H9 (cell line): ENCODE data around the gene SH3BP2. TPM values are rescaled to one million over a fixed set of nuclear protein-coding genes. Genes with fewer than 3 reads are reported as not detected.

Experiments
- DNase-seq: peaks from one replicate; pipeline ENCODE4 v3.0.0-alpha.2; 2017
- H2AFZ ChIP-seq: one replicate; pipeline ENCODE4 v1.6.1; 2013; ENCODE audit warnings: mild to moderate bottlenecking, low read length, control low read depth, moderate library complexity
- H2AK5ac ChIP-seq: 2 replicates; pipeline ENCODE4 v1.6.1; 2013; ENCODE audit warnings: low read length, control low read depth, mixed read lengths; ENCODE audit not compliant: insufficient read length
- H2BK120ac ChIP-seq: one replicate; pipeline ENCODE4 v1.6.1; 2013; ENCODE audit warnings: low read depth, mild to moderate bottlenecking, low read length, control low read depth, inconsistent platforms; ENCODE audit not compliant: poor library complexity, severe bottlenecking
- H2BK12ac ChIP-seq: 2 replicates; pipeline ENCODE4 v1.6.1; 2013; ENCODE audit warnings: low read length, control low read depth, mixed read lengths, low read depth; ENCODE audit not compliant: insufficient read length
- H2BK15ac ChIP-seq: 2 replicates; pipeline ENCODE4 v1.6.1; 2013; ENCODE audit warnings: low read depth, low read length, control low read depth
- H2BK20ac ChIP-seq: one replicate; pipeline ENCODE4 v1.6.1; 2013; ENCODE audit warnings: low read depth, mild to moderate bottlenecking, low read length, control low read depth, inconsistent platforms; ENCODE audit not compliant: poor library complexity, severe bottlenecking
- H2BK5ac ChIP-seq: 2 replicates; pipeline ENCODE4 v1.6.1; 2013; ENCODE audit warnings: low read length, control low read depth, mixed read lengths; ENCODE audit not compliant: insufficient read length
- H3K14ac ChIP-seq: 2 replicates; pipeline ENCODE4 v1.6.1; 2013; ENCODE audit warnings: low read length, control low read depth; ENCODE audit not compliant: insufficient read depth
- H3K18ac ChIP-seq: 2 replicates; pipeline ENCODE4 v1.6.1; 2013; ENCODE audit warnings: low read depth, mild to moderate bottlenecking, mixed read lengths, low read length, control low read depth; ENCODE audit not compliant: insufficient read length
- H3K23ac ChIP-seq: 2 replicates; pipeline ENCODE4 v1.6.1; 2013; ENCODE audit warnings: low read length, control low read depth, mixed read lengths, low read depth; ENCODE audit not compliant: insufficient read length
- H3K23me2 ChIP-seq: 2 replicates; pipeline ENCODE4 v1.6.1; 2013; ENCODE audit warnings: low read depth, mild to moderate bottlenecking, mixed read lengths, low read length, control low read depth; ENCODE audit not compliant: insufficient read length, poor library complexity, severe bottlenecking
- H3K27ac ChIP-seq: 2 replicates; pipeline ENCODE4 v1.5.1; 2013; ENCODE audit warnings: low read length, control low read depth, mixed read lengths, low read depth; ENCODE audit not compliant: insufficient read length
- H3K27me3 ChIP-seq: 2 replicates; pipeline ENCODE4 v1.6.1; 2013; ENCODE audit warnings: low read length, control low read depth, inconsistent platforms; ENCODE audit not compliant: insufficient read depth
- H3K4ac ChIP-seq: 2 replicates; pipeline ENCODE4 v1.6.1; 2013; ENCODE audit warnings: low read depth, mild to moderate bottlenecking, control low read depth, inconsistent platforms, low read length, moderate library complexity
- H3K4me1 ChIP-seq: 2 replicates; pipeline ENCODE4 v1.6.1; 2013; ENCODE audit warnings: low read length, control low read depth, inconsistent platforms; ENCODE audit not compliant: insufficient read depth
- H3K4me2 ChIP-seq: 2 replicates; pipeline ENCODE4 v1.6.1; 2013; ENCODE audit warnings: low read length, control low read depth, mixed read lengths; ENCODE audit not compliant: insufficient read length, insufficient read depth
- H3K56ac ChIP-seq: 2 replicates; pipeline ENCODE4 v1.6.1; 2013; ENCODE audit warnings: low read depth, mild to moderate bottlenecking, mixed read lengths, low read length, control low read depth; ENCODE audit not compliant: insufficient read length
- H3K79me1 ChIP-seq: 2 replicates; pipeline ENCODE4 v1.6.1; 2013; ENCODE audit warnings: low read depth, mild to moderate bottlenecking, moderate library complexity, low read length, control low read depth, inconsistent platforms; ENCODE audit not compliant: insufficient read depth, poor library complexity, severe bottlenecking
- H3K79me2 ChIP-seq: 2 replicates; pipeline ENCODE4 v1.6.1; 2013; ENCODE audit warnings: low read length, control low read depth, inconsistent platforms; ENCODE audit not compliant: insufficient read depth
- H3K9ac ChIP-seq: 2 replicates; pipeline ENCODE4 v1.6.1; 2013; ENCODE audit warnings: low read length, control low read depth, mixed read lengths; ENCODE audit not compliant: insufficient read length; ENCODE audit errors: extremely low read depth
- H3K9me3 ChIP-seq: one replicate; pipeline ENCODE4 v1.6.1; 2013; ENCODE audit warnings: low read depth, low read length, inconsistent platforms; ENCODE audit not compliant: control insufficient read depth
- H3T11ph ChIP-seq: one replicate; pipeline ENCODE4 v1.6.1; 2013; ENCODE audit warnings: mild to moderate bottlenecking, low read length, control low read depth, inconsistent platforms
- H4K20me1 ChIP-seq: one replicate; pipeline ENCODE4 v1.6.1; 2013; ENCODE audit not compliant: control insufficient read depth, insufficient read length, insufficient read depth
- H4K5ac ChIP-seq: 2 replicates; pipeline ENCODE4 v1.6.1; 2013; ENCODE audit warnings: low read depth, mild to moderate bottlenecking, mixed read lengths, low read length, control low read depth; ENCODE audit not compliant: insufficient read length
- H4K8ac ChIP-seq: replicated peaks from 2 replicates; pipeline ENCODE4 v1.6.1; 2013; ENCODE audit warnings: low read length, control low read depth, mixed read lengths, low read depth; ENCODE audit not compliant: insufficient read length
- H4K91ac ChIP-seq: 2 replicates; pipeline ENCODE4 v1.6.1; 2013; ENCODE audit warnings: low read depth, mild to moderate bottlenecking, moderate library complexity, mixed read lengths, low read length, control low read depth; ENCODE audit not compliant: insufficient read length
- H3K27ac Mint-ChIP-seq, 3 experiments: 2 replicates in 2 of 3; 3 replicates in 1 of 3; pipeline ENCODE4 v1.8.0; 2020 to 2021; ENCODE audit warnings: mixed read lengths in 3 of 3, mild to moderate bottlenecking in 1 of 3, moderate library complexity in 1 of 3
- H3K27me3 Mint-ChIP-seq: 2 replicates; pipeline ENCODE4 v1.8.0; 2021; ENCODE audit warnings: low read depth, mild to moderate bottlenecking, moderate library complexity, mixed read lengths
- H3K36me3 Mint-ChIP-seq, 3 experiments: 2 replicates in 2 of 3; 3 replicates in 1 of 3; pipeline ENCODE4 v1.8.0; 2020 to 2021; ENCODE audit warnings: low read depth in 3 of 3, mixed read lengths in 3 of 3; ENCODE audit not compliant: insufficient read depth in 1 of 3
- H3K4me1 Mint-ChIP-seq, 2 experiments: 2 replicates each; pipeline ENCODE4 v1.8.0; 2020; ENCODE audit warnings: mixed read lengths in 2 of 2
- H3K4me3 Mint-ChIP-seq, 2 experiments: 2 replicates in 1 of 2; 3 replicates in 1 of 2; pipeline ENCODE4 v1.8.0; 2020 to 2021; ENCODE audit warnings: mild to moderate bottlenecking in 2 of 2, mixed read lengths in 2 of 2, moderate library complexity in 1 of 2
- H3K9me3 Mint-ChIP-seq, 2 experiments: 2 replicates in 1 of 2; 3 replicates in 1 of 2; pipeline ENCODE4 v1.8.0; 2020; ENCODE audit warnings: mild to moderate bottlenecking in 2 of 2, mixed read lengths in 2 of 2, moderate library complexity in 1 of 2
- whole genome bisulfite sequencing: extraction: QIAGEN DNeasy Blood & Tissue Kit; methylation state at CpG from one replicate; pipeline ENCODE4 v1.1.7; 2013; ENCODE audit warnings: missing lambda C conversion rate, low lambda C conversion rate, mixed read lengths; ENCODE audit not compliant: insufficient read length; ENCODE audit errors: extremely low coverage; 5-methylcytosine and 5-hydroxymethylcytosine counted together
- total RNA-seq: library from RNA; stranded (reverse); gene quantifications from 2 replicates; pipeline ENCODE4 v1.2.1, GENCODE V29; 2021
- TF ChIP-seq, protein P1 (sequence below): fragments of 200-600 bp; sonication (generic); conservative IDR thresholded peaks from 3 replicates; pipeline ENCODE4 v1.8.0; 2021; ENCODE audit warnings: antibody characterized with exemption, mild to moderate bottlenecking

The SH3BP2 gene
- total RNA-seq, 1 experiment from 2014 or later: 37.6 TPM

- no peak overlapping the region for H3K27ac ChIP-seq
- no peak overlapping the region for H2AFZ ChIP-seq
- Mint-ChIP-seq H3K27ac (peak overlapping the region in 2 of 3 experiments; percentile 69 to 78; a peak in 3 of 7 replicates), H3K4me3 (peak overlapping the region in 1 of 2 experiments; percentile 16; a peak in 1 of 5 replicates), H3K36me3 (no peaks in the 10 kb centered on the region; a peak in 1 of 7 replicates), H3K4me1 (peaks cover 75 to 79% of the 10 kb centered on the region in 2 experiments), H3K27me3 (no peaks in the 10 kb centered on the region), H3K9me3 (no peaks in the 10 kb centered on the region)
- no peak overlapping the region for H3K23ac ChIP-seq
- no peak overlapping the region for H3K18ac ChIP-seq
- WGBS: no CpG with 5 or more reads among the region's 2 CpGs
- H3K4me2 ChIP-seq: no peak overlapping the region
- H3K27me3 ChIP-seq: no peaks in the 10 kb centered on the region
- no peak for DNase-seq
- peaks cover 13% of the 10 kb centered on the region; the same call in 1 of the 2 replicates for H3K79me2 ChIP-seq
- H2BK20ac ChIP-seq: no peak overlapping the region
- H4K8ac ChIP-seq: no peak overlapping the region
- H4K91ac ChIP-seq: no peak overlapping the region
- no peak overlapping the region for H3K56ac ChIP-seq
- H3K79me1 ChIP-seq: peaks cover 13% of the 10 kb centered on the region
- H3K9me3 ChIP-seq: no peaks in the 10 kb centered on the region
- no peak overlapping the region for H2BK120ac ChIP-seq
- no peak overlapping the region for H3K9ac ChIP-seq
- H4K5ac ChIP-seq: no peak overlapping the region
- H4K20me1 ChIP-seq: no peaks in the 10 kb centered on the region
- no peak overlapping the region for H3K4ac ChIP-seq
- H2BK15ac ChIP-seq: no peak overlapping the region
- H2AK5ac ChIP-seq: no peak overlapping the region
- peaks cover 19% of the 10 kb centered on the region for H3K4me1 ChIP-seq
- H3T11ph ChIP-seq: no peak overlapping the region
- H2BK5ac ChIP-seq: no peak overlapping the region
- no peaks in the 10 kb centered on the region for H3K23me2 ChIP-seq
- no peak overlapping the region for H3K14ac ChIP-seq
- TF ChIP-seq, protein P1, sequence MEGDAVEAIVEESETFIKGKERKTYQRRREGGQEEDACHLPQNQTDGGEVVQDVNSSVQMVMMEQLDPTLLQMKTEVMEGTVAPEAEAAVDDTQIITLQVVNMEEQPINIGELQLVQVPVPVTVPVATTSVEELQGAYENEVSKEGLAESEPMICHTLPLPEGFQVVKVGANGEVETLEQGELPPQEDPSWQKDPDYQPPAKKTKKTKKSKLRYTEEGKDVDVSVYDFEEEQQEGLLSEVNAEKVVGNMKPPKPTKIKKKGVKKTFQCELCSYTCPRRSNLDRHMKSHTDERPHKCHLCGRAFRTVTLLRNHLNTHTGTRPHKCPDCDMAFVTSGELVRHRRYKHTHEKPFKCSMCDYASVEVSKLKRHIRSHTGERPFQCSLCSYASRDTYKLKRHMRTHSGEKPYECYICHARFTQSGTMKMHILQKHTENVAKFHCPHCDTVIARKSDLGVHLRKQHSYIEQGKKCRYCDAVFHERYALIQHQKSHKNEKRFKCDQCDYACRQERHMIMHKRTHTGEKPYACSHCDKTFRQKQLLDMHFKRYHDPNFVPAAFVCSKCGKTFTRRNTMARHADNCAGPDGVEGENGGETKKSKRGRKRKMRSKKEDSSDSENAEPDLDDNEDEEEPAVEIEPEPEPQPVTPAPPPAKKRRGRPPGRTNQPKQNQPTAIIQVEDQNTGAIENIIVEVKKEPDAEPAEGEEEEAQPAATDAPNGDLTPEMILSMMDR: no peak
- H2BK12ac ChIP-seq: no peak overlapping the region
Observed at GRCh38 chr4:2865196-2865780, 72.4 kb downstream of the SH3BP2 start.
